GM19328 (cell line): ENCODE data around the gene ZNF331.

ENCODE experiments used
- ATAC-seq: cut with Tn5 transposase; IDR thresholded peaks from one replicate; pipeline ENCODE4 v1.9.1; 2021; ENCODE audit warnings: mild to moderate bottlenecking, moderate library complexity; ENCODE audit not compliant: unreplicated experiment

ZNF331 gene

GRCh38 chr19:53520547-53521372, 17.2 kb upstream of the ZNF331 start:
- peak; percentile 91 for ATAC-seq

DNA sequence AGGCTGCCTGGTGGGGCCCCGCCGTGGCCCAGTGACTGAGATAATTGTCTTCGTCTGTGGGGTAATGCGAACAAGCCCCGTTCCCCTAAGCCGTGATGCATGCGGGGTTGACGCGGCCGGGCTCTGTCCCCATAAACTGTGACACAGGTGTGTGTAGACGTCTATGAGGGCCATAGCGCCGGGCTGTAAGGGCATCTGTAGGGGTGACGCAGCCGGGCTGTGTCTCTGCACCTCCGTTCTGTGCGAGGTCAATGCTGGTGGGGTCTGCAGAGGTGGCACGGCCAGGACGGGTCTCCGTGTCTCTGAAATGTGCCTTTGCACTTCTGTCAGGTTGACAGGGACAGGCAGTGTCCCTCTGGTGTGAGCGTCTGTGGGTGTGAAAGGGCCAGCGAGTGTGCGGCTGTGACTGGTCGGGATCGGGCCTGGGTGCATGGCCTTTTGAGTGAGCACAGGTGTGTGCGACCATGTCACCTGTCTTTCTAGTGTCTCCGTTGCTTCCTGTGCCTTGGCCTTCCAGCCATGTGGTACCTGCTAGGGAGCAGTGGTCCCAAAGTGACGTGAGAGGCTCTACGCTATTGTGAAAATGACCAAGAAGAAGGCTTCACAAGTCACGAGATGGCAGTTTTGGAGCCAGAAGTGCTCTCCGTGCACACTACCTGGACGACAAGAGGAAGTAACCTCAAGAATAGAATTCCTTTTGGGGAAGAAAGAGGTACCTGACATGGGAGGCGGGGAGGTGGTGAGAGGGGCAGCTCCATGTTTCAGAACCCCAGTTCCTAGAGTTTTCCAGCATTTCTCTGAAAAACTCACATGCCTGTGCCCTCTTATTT, 16.4 kb upstream of the ZNF331 start:
- no peak for ATAC-seq

GRCh38 chr19:53525922-53526321, 12.0 kb upstream of the ZNF331 start:
- ATAC-seq, result no peak

DNA sequence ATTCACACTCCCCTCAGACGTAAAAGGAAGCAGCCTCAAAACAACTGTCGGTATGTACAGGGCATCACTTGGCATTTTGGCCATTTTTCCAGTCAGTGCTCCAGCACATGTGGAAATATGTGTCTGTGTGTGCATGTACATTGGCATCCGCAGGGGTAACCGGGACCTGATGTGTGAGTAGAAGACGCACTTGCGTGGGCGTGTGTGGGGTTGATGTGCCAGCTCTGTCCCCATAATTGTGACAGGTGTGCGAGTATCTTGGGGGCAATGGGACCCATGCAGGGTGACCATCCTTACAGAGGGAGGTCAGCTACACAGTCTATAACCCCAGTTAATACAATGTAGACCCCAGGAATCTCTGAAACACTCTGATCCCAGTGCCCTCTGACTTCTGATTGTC, 7.3 kb upstream of the ZNF331 start:
- no peak for ATAC-seq

- no peak for ATAC-seq
These were observed 6.5 kb upstream of the ZNF331 start for GRCh38 chr19:53531457-53531856.

DNA sequence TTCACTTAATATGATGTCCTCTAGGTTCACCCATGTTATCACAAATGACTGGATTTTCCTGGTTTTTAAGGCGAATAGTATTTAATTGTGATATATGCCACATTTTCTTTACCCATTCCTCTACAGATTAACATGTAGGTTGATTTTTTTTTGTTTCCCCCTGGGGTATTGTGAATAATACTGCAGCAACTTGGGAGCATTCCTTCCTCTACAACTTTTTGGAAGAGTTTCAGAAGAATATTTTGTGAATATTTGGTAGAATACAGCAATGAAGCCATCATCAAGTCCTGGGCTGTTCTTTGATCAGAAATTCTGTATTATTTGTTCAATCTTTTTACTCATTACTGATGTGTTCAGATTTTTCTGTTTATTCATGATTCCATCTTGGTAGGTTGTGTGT, 5.6 kb upstream of the ZNF331 start:
- ATAC-seq, result no peak

DNA sequence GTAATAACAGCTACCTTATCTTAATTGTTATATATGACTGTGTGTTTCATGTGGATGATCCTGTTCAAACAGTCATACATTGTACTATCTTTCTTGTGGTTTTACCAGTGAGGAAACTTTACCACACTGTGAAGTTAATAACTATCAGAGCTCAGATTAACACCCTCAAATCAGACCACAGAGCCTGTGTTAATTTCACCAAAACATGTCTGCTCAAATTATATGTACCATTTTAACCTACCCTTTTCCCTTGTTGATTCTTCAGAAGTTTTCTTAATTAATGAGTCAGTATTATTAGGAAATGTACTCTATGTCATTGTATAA, 1.8 kb upstream of the ZNF331 start:
- no peak for ATAC-seq

GRCh38 chr19:53537121-53537520, 824 bp upstream of the ZNF331 start:
- no peak for ATAC-seq

DNA sequence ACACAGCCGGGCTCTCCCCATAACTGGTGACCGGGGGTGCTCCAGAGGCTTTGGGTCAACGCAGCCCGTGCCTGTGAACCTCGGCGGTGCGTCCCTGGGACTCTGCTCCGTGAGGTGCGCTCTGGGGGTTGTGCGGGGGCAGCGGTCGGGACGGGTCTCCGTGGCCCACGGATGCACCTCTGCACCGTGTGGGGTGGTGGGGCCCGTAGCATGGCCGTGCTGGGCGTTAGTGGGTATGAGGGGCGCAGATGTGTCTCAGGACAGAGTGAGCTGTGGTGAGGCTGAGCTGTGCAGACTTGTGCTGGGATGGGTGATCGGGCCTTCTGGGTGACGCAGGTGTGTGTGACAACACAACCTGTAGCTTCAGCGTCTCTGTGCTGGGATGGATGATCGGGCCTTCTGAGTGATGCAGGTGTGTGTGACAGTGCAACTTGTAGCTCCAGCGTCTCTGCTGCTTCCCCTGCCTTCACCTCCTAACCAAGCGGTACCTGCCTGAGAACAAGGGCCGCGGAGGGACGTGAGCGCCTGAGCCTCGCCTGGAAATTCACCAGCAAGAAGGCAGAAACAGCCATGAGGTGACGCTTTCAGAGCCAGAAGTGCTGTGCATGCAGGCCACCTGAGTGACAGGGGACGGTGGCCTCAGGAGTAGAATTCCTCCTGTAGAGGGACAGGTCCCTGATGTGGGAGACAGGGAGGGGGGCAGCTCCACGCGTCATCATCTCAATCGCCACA, 599 bp downstream of the ZNF331 start:
- ATAC-seq, result no peak

DNA sequence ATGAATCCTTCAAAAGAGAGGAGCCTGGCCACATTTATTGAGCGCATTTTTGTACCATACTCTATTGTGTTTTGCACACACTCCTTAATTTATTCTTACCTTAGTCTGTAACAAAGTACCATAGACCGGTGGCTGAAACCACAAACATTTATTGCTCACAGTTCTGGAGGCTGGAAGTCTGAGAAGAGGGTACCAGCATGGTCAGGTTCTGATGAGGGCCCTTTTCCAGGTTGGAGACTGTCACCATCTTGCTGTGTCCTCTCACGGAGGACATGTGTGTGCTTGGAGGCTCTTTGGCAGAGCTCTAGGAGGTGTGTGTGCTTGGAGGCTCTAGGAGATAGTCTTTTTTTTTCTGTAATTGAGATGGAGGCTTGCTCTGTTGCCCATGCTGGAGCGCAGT, 2.1 kb downstream of the ZNF331 start:
- no peak for ATAC-seq

GRCh38 chr19:53541971-53542370, 4.0 kb downstream of the ZNF331 start:
- no peak for ATAC-seq

DNA sequence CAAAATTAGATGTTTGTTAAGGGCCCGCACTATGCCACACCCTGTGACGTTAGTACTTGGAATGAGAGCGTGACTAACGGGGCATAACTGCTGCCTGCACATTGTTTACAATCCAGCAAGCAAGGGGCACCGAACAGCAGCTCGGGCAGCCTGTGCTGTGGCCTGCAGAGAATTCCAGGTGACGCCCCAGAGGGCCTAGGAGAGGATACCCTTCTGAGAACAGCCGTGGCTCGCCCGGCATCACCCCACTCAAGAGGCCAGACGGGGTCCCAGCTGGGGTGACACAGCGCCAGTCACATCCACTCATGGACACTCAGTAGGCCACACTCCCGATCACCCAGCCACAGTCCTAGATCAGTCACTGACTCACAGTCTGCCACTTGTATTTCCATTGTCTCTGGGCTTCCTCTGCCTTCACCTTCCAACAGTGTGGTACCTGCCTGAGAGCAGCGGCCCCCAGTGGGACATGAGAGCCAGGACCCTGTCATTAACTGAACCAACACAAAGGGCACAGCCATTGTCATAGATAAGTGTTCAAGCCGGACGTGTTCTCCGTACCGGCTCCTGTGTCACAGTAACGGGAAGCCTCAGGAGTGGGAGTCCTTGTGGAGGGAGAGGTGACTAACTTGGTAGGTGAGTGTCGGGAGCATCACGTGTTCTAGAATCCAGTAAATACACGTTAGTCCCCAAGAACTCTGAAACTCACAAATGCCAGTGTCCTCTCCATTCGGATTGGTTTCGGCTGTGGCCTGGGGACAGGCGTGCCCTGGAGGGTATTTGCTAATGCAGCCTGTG, 7.5 kb downstream of the ZNF331 start:
- no peak for ATAC-seq

GRCh38 chr19:53546758-53547513, 9.0 kb downstream of the ZNF331 start:
- ATAC-seq, result no peak

DNA sequence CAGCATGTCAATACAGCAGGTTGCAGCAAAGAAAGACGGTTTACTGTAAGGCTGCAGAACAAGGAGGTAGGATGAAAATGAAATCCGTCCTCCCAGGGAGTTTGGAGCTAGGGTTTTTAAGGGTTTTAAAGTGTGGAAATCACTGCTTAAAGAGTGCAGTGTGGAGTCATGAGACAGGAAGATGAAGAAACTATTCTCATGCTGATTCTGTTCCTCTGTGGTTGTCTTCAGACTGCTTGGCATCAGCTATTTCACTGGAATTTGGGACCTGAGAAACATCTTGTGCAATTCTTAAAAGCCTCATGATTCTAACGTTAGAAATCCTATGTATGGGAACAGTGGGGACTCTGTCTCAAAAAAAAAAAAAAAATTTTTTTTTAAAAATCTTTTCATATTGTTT, 11.4 kb downstream of the ZNF331 start:
- no peak for ATAC-seq

- ATAC-seq, result no peak
These were observed 14.2 kb downstream of the ZNF331 start for GRCh38 chr19:53552001-53552721.

DNA sequence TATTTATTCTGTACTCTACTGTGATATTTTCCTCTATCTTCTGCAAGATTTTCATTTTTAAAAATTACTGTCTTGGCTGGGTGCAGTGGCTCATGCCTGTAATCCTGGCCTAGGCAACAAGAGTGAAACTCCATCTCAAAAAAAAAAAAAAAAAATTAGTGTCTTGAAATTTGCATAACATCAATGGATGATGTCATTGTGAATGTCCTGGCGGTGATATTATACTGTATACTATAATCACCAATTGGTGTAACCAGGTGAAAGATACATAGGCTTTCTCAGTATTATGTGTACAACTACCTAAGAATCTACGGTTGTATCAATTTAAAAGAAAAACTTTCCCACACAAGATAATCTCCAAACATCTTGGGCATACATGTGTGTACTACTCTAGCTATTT, 15.2 kb downstream of the ZNF331 start:
- no peak for ATAC-seq

- ATAC-seq, result no peak
These were observed 16.2 kb downstream of the ZNF331 start for GRCh38 chr19:53553865-53554791.

DNA sequence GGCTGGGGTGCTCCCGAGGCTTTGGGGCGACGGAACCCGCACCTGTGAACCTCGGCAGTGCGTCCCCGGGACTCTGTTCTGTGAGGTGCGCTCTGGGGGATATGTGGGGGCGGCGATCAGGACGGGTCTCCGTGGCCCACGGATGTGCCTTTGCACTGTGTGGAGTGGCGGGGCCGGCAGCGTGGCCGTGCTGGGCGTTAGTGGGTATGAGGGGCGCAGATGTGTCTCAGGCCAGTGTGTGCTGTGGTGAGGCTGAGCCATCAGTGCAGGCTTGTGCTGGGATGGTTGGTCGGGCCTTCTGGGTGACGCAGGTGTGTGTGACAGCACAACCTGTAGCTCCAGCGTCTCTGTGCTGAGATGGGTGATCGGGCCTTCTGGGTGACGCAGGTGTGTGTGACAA, 16.9 kb downstream of the ZNF331 start:
- no peak for ATAC-seq
